MCF 10A (cell line): ENCODE data around the gene POU2F3. TPM values are rescaled to one million over a fixed set of nuclear protein-coding genes. Genes with fewer than 3 reads are reported as not detected.

Experiments
- BruUV-seq: library from RNA; stranded (reverse); fragments of 400-500 nt; replicated peaks from 2 replicates; lab custom pipeline; 2021; lab: Mats Ljungman, UMichigan
- CTCF ChIA-PET: fragments of 300-600 bp; sonication (Branson Sonifier 250); formaldehyde crosslinking; extraction: SDS; loops from one replicate; lab custom pipeline; 2021; ENCODE audit warnings: antibody characterized with exemption, inconsistent platforms; lab: Yijun Ruan, JAX
- POLR2A ChIA-PET: fragments of 300-600, 350-650 bp; sonication (Branson Sonifier 250); formaldehyde crosslinking; extraction: SDS; loops from one replicate; lab custom pipeline; 2020; ENCODE audit warnings: antibody characterized with exemption, inconsistent platforms; lab: Yijun Ruan, JAX
- DNase-seq: peaks from one replicate; pipeline ENCODE4 v3.0.0-alpha.2; 2018; ENCODE audit not compliant: unreplicated experiment
- H3K27ac Mint-ChIP-seq: one replicate; pipeline ENCODE4 v1.8.0; 2022; ENCODE audit warnings: mild to moderate bottlenecking, low read depth, mixed read lengths; ENCODE audit not compliant: unreplicated experiment
- H3K27me3 Mint-ChIP-seq: one replicate; pipeline ENCODE4 v1.8.0; 2022; ENCODE audit warnings: mixed read lengths; ENCODE audit not compliant: insufficient read depth, unreplicated experiment
- H3K36me3 Mint-ChIP-seq: one replicate; pipeline ENCODE4 v1.8.0; 2022; ENCODE audit warnings: mild to moderate bottlenecking, moderate library complexity, mixed read lengths; ENCODE audit not compliant: insufficient read depth, unreplicated experiment
- H3K4me1 Mint-ChIP-seq: one replicate; pipeline ENCODE4 v1.8.0; 2022; ENCODE audit warnings: mixed read lengths; ENCODE audit not compliant: insufficient read depth, unreplicated experiment
- H3K4me3 Mint-ChIP-seq: one replicate; pipeline ENCODE4 v1.8.0; 2022; ENCODE audit warnings: mild to moderate bottlenecking, moderate library complexity, mixed read lengths; ENCODE audit not compliant: unreplicated experiment
- H3K9me3 Mint-ChIP-seq: one replicate; pipeline ENCODE4 v1.8.0; 2022; ENCODE audit warnings: mixed read lengths; ENCODE audit not compliant: unreplicated experiment
- intact Hi-C: fragments of 100-400 bp; cut with micrococcal nuclease; formaldehyde crosslinking; loops from 2 replicates; pipeline ENCODE4 v1.14.1; 2022
- total RNA-seq: library from RNA; stranded (reverse); gene quantifications from 2 replicates; pipeline ENCODE4 v1.2.3, GENCODE V29; 2022
- TF ChIP-seq, protein P1 (sequence below): fragments of 200-600 bp; IDR thresholded peaks from one replicate; pipeline ENCODE4 v1.8.0; 2022; ENCODE audit warnings: antibody characterized with exemption, mild to moderate bottlenecking; ENCODE audit not compliant: unreplicated experiment

The POU2F3 gene
- total RNA-seq, 1 experiment from 2014 or later, result not detected

DNA sequence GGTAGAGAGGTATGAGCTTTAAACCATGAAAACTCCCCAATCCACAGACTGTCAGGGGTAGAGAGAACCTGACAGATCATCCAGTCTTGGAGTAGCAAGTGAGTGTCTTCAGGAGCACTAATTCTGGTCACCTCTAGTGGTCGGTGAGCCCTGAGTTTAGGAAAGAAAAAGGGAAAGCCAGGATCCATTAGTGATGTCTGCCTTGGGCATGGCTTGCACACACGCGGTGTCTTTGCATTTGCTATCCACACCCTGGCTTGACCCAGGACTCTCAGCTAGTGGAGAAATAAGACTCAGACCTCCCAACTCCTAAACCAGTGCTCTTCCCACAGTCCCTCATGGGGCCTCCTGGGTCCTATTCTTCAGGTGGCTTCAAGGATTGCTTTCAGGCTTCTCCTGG, 19.3 kb downstream of the POU2F3 start:
- no peak overlapping the region for H3K4me3 Mint-ChIP-seq

DNA sequence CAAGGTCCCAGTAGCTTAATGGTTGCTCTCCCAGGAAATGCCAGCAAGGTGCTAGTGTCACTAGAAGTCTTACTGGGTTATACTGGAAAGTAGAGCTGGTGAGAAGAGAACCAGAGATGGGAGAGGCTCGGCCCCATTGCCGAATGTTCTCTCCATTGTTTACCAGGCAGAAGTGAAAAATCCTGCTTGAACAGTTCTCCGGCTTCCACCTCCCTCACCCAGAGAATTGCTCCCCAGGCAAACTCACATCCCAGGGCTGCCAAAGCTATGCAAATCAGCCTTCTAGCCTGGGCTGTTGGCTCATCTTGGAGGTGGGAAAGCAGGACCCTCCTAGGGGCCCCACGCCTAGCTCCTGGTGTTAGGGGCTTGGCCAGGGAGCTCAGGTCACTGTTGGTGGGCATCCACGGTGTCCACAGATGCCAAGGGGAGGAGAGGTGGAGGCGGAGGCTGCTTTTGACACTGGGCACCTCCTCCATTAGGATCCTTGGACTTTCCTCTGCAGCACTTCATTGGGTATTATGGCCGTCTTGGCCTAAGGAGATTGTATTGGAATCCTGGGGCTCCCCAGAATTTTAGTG, 20.1 kb downstream of the POU2F3 start:
- intact Hi-C loops, result no loop called here
- no TSS peak for BruUV-seq
- Mint-ChIP-seq H3K4me3 (no peak overlapping the region), H3K27ac (no peak overlapping the region), H3K4me1 (no peaks in the 10 kb centered on the region), H3K36me3 (no peaks in the 10 kb centered on the region), H3K27me3 (peaks cover 57% of the 10 kb centered on the region), H3K9me3 (no peaks in the 10 kb centered on the region)
- TF ChIP-seq, protein P1, sequence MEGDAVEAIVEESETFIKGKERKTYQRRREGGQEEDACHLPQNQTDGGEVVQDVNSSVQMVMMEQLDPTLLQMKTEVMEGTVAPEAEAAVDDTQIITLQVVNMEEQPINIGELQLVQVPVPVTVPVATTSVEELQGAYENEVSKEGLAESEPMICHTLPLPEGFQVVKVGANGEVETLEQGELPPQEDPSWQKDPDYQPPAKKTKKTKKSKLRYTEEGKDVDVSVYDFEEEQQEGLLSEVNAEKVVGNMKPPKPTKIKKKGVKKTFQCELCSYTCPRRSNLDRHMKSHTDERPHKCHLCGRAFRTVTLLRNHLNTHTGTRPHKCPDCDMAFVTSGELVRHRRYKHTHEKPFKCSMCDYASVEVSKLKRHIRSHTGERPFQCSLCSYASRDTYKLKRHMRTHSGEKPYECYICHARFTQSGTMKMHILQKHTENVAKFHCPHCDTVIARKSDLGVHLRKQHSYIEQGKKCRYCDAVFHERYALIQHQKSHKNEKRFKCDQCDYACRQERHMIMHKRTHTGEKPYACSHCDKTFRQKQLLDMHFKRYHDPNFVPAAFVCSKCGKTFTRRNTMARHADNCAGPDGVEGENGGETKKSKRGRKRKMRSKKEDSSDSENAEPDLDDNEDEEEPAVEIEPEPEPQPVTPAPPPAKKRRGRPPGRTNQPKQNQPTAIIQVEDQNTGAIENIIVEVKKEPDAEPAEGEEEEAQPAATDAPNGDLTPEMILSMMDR, result no peak
- DNase-seq, result no peak
- ChIA-PET CTCF (interaction anchor here (0.6 to 1.6 kb wide), 4 partner anchors 25 to 197 kb away, joined by 3 to 5 read pairs (median 4); no protein-coding TSS in a partner anchor), POLR2A (interaction anchor here (0.6 kb wide), 1 partner anchor 450 kb away, joined by 3 read pairs; no protein-coding TSS in a partner anchor)

More for the DNA sequence above, 19.3 kb downstream of the POU2F3 start:
- H3K36me3 Mint-ChIP-seq, result no peaks in the 10 kb centered on the region
- no peak overlapping the region for H3K27ac Mint-ChIP-seq
- no TSS peak for BruUV-seq
- CTCF ChIA-PET, result interaction anchor here (0.6 to 1.3 kb wide), 3 partner anchors 24 to 46 kb away, joined by 3 to 4 read pairs (median 3); no protein-coding TSS in a partner anchor
- DNase-seq, result no peak
- no peaks in the 10 kb centered on the region for H3K9me3 Mint-ChIP-seq
- POLR2A ChIA-PET, result interaction anchor here (0.8 kb wide), 1 partner anchor 85 kb away, joined by 3 read pairs; no protein-coding TSS in a partner anchor
- H3K27me3 Mint-ChIP-seq, result peaks cover 66% of the 10 kb centered on the region
- TF ChIP-seq, protein P1, result no peak
- intact Hi-C loops, result no loop called here
- H3K4me1 Mint-ChIP-seq, result no peaks in the 10 kb centered on the region

DNA sequence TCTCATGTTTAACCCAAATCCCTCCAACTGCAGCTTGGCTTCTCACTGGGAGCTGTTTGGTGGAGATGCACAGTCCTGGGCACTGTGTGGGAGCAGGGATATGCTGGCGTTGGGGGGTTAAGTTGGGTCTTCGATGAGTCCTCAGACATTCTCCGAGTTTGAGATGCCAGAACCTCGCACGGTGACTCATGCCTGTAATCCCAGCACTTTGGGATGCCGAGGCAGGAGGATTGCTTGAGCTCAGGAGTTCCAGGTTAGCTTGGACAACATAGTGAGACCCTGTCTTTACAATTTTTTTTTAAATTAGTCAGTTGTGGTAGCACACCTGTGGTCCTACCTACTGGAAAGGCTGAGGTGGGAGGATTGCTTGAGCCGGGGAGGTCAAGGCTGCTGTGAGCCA, 20.7 kb downstream of the POU2F3 start:
- Mint-ChIP-seq H3K4me3 (no peak overlapping the region), H3K9me3 (no peaks in the 10 kb centered on the region), H3K4me1 (no peaks in the 10 kb centered on the region), H3K27me3 (peaks cover 57% of the 10 kb centered on the region), H3K27ac (no peak overlapping the region), H3K36me3 (no peaks in the 10 kb centered on the region)
- POLR2A ChIA-PET, result interaction anchor here (0.6 kb wide), 1 partner anchor 450 kb away, joined by 3 read pairs; no protein-coding TSS in a partner anchor
- no TSS peak for BruUV-seq
- no peak for DNase-seq
- CTCF ChIA-PET, result interaction anchor here (0.6 to 1.6 kb wide), 2 partner anchors 42 to 197 kb away, joined by 5 read pairs; no protein-coding TSS in a partner anchor
- intact Hi-C loops, result no loop called here
- TF ChIP-seq, protein P1, result no peak

DNA sequence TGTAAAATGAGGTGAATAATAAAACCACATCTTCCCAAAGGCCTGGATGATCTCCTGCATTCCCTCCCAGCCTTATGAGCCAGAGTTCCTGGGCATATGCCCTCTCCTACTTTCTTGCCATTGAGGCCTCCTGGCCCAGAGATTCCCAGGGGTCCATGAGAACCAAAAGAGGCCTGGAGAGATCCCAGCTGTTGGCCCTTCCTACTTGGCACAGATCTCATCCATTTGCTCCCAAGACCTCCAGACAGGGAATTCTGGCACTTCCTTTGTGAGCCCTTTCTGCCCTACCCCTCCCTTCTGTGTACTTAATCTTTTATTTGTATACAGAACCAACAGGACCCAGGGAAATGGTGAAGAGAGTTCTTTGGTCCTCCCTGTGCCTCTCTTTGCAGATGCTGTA, 21.4 kb downstream of the POU2F3 start:
- TF ChIP-seq, protein P1, result no peak
- no peak overlapping the region for H3K4me3 Mint-ChIP-seq
- BruUV-seq, result no TSS peak
- intact Hi-C loops, result no loop called here
- no peaks in the 10 kb centered on the region for H3K4me1 Mint-ChIP-seq
- POLR2A ChIA-PET, result no interaction called here
- H3K27ac Mint-ChIP-seq, result no peak overlapping the region
- CTCF ChIA-PET, result interaction anchor here (0.6 to 1.6 kb wide), 3 partner anchors 27 to 123 kb away, joined by 3 to 5 read pairs (median 3); partner anchors contain the start of gene TRIM29
- H3K36me3 Mint-ChIP-seq, result no peaks in the 10 kb centered on the region
- no peak for DNase-seq
- H3K27me3 Mint-ChIP-seq, result peaks cover 57% of the 10 kb centered on the region
- H3K9me3 Mint-ChIP-seq, result no peaks in the 10 kb centered on the region
